Epithelial cell of esophagus (primary cell): ENCODE measurements around the gene VWDE.

ENCODE experiments used
- DNase-seq: peaks from one replicate; pipeline ENCODE4 v3.0.0; 2010; ENCODE audit warnings: low read depth
- H3K4me3 ChIP-seq: 2 replicates; pipeline ENCODE4 v1.5.1; 2011; ENCODE audit warnings: mild to moderate bottlenecking, low read length, control low read depth
- TF ChIP-seq, protein P1 (sequence below): IDR thresholded peaks from 2 replicates; pipeline ENCODE4 v1.5.1; 2011; ENCODE audit warnings: low read depth, mild to moderate bottlenecking, low read length, control low read depth, inconsistent platforms; ENCODE audit not compliant: insufficient read depth; ENCODE audit errors: missing control alignments

Gene VWDE

GRCh38 chr7:12385364-12385786 lies 18.3 kb downstream of the VWDE start:
- TF ChIP-seq, protein P1, sequence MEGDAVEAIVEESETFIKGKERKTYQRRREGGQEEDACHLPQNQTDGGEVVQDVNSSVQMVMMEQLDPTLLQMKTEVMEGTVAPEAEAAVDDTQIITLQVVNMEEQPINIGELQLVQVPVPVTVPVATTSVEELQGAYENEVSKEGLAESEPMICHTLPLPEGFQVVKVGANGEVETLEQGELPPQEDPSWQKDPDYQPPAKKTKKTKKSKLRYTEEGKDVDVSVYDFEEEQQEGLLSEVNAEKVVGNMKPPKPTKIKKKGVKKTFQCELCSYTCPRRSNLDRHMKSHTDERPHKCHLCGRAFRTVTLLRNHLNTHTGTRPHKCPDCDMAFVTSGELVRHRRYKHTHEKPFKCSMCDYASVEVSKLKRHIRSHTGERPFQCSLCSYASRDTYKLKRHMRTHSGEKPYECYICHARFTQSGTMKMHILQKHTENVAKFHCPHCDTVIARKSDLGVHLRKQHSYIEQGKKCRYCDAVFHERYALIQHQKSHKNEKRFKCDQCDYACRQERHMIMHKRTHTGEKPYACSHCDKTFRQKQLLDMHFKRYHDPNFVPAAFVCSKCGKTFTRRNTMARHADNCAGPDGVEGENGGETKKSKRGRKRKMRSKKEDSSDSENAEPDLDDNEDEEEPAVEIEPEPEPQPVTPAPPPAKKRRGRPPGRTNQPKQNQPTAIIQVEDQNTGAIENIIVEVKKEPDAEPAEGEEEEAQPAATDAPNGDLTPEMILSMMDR, result no peak
- H3K4me3 ChIP-seq, result no peak overlapping the region
- DNase-seq, result no peak

- H3K4me3 ChIP-seq, result no peak overlapping the region
- no peak for DNase-seq
- TF ChIP-seq, protein P1, result no peak
Measured at GRCh38 chr7:12383377-12383776, 20.3 kb downstream of the VWDE start.

DNA sequence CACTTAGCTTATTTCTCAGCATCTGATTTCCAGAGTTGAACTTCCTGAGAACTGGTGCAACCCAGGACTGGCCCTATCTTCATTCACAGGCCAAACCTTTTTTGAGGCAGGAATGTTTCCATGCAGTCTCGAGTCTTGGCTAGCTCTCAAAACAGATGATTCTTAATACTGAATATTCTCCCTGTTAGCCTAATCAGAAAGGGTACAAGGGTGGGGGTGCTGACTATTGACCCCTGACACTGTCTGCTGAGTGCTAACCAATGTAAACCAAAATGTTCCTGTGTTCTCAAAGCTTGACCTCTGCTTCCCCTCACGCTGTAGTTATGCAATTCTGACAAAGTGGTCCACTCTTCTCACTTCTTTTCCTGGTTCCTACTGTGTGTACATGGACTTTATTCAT lies 25.3 kb downstream of the VWDE start:
- H3K4me3 ChIP-seq, result no peak overlapping the region

DNA sequence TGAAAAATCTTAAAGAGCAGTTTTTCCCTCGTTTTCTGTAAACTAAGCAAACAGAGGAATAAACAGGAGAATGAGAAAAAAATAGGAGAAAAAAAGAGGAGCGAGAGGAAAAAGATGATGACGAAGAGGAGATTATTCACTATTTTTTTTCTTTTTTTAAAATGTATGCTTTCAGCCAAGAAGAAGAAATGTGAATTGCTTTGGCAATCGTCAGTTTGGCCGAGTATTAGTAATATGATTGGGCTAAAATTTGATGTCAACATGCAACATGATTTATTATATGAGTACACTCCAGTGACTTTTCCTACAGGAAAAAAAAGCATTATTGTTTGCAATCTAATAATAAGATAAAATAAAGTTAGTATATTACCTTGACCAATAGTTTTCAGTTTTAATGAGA lies 26.3 kb downstream of the VWDE start:
- no peak for DNase-seq
- TF ChIP-seq, protein P1, result no peak
- H3K4me3 ChIP-seq, result no peak overlapping the region

More for the DNA sequence above, 25.3 kb downstream of the VWDE start:
- TF ChIP-seq, protein P1, result no peak
- no peak for DNase-seq

DNA sequence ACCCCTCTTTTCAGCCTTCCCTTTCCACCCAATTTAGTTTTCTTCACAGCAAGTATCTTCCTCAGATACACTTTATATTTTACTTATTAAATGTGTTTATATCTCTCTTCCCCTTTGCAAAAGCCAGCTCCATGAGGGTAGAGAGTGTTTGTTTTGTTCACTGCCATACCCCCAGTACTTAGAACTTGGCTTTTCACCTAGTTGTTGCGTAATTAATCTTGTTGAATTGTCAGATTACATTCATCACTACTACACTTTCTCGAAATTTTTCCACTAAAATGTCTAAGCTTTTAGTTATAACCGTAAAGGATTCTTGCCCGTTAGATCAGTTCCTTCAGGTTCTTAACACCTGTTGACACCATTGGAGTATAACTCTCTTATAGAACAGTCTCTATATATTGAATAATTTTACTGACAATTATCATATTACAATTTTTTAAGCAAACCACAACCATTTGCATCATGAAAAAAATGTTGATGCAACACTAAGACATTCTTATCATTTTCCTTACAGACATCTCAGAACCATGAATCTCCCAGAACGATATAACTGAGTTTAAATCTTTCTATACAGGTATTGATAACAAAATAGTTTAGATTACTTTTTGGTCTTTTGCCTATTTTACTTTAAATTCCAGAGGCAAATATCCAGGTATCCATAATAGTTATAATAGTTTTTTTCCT lies 29.9 kb downstream of the VWDE start:
- DNase-seq, result no peak
- TF ChIP-seq, protein P1, result no peak

DNA sequence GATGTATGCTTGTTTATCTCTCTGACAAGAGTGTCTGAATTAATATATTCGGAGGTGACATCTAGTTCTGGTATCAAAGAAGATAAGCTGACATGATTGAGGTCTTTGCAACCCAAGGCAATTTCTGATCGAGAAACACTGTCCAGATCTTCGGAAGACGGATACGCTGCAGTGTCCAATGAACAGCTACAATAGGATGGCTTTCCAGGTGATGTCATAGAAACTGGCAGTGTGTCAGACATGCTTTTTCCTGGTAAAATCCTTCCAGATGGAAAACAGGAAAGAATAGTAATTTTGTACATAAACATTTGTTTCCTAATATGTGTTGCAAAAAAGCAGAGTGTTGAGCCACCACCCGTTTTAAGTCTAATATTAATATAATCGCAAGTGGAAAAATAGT lies 33.4 kb downstream of the VWDE start:
- no peak overlapping the region for H3K4me3 ChIP-seq
- TF ChIP-seq, protein P1, result no peak
- DNase-seq, result no peak

More for the DNA sequence above, 29.9 kb downstream of the VWDE start:
- H3K4me3 ChIP-seq, result no peak overlapping the region

- no peak overlapping the region for H3K4me3 ChIP-seq
- no peak for DNase-seq
- TF ChIP-seq, protein P1, result no peak
Measured at GRCh38 chr7:12369756-12370155, 33.9 kb downstream of the VWDE start.
